ENCODE data around the gene RAPGEF6.

GRCh38 chr5:131671409-131671808 is 36.4 kb upstream of the RAPGEF6 start:
- TF ChIP-seq POLR2A (IDR thresholded peaks at IDR 0.05) (no peak), CTCF (IDR thresholded peaks at IDR 0.05) (no peak)

Data from heart left ventricle (tissue), 13 donors.